HG03575 (cell line): ENCODE data around the gene FTL.

Source experiments
- ATAC-seq: cut with Tn5 transposase; IDR thresholded peaks from one replicate; pipeline ENCODE4 v1.9.1; 2021; ENCODE audit not compliant: unreplicated experiment, insufficient number of reproducible peaks, low FRiP score; ENCODE audit errors: extremely low read depth

The FTL gene

DNA sequence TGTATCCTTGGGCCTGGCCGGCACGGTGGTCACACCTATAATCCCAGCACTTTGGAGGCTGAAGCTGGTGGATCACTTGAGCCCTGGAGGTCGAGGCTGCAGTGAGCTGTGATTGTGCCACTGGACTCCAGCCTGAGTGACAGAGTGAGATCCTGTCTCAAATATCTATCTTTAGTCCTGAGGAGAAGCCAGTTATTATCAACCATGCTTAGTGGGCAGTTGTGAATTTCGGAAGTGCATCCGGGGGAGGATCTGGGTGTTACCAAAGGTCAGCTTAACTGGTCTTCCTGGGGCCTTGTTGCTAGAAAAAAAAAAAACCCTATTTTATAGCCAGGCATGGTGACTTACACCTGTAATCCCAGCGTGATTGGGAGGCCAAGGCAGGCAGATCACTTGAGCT lies 22.0 kb upstream of the FTL start:
- ATAC-seq, result no peak

GRCh38 chr19:48945415-48945814 lies 19.7 kb upstream of the FTL start:
- ATAC-seq, result no peak

DNA sequence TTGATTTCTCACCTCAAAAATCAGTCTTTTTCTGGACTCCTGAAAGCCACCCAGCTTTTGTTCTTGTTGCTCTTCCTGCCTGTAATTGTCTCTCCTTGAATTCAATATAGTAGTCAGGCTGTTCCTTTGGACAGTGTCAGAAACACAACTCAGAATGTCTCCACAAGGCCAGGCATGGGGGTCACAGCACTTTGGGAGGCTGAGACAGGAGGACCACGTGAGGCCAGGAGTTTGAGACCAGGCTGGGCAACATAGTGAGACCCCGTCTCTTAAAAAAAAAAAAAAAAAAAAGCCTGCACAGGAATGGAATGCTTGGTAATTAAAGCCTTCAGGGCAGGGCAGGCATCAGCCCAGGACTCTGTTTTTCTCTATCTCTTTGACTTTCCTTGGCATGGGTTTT lies 19.3 kb upstream of the FTL start:
- no peak for ATAC-seq

DNA sequence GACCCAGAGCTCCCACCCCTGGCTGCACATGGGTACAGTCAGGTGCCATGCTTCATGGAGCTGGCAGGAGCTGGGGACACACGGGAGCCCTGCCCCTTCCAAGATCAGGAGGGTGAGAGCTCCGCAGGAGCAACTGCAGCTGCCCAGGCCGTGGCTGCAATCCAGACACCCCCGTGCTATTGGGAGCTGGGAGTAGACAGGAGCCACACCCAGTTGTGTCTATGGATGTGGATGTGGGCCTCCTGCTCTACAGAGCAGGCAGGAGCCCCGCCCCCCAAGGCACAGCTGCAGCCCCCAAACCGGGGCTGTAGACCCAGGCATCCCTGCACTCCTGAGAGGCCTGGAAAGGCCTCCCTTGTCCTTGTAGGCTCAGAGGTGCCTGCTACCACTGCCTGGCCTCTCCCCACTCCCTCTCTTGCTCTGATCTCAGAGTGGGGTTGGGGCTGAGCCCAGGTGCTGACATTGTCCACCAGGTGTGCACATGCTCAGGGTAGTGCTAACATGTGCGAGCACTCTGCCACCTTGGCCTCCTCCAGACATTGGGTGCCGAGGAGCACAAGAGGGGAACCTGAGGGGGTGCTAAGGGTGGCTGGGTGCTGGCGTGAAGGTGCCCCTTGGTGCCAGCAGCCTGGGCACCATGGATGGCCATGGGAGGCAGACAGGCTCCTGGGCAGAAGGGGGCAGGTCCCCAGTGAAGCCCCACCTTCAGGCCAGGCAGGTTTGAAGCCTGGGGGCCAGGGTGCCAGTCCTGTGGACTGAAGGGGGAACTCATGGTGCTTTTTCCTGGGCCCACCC lies 18.4 kb upstream of the FTL start:
- no peak for ATAC-seq

DNA sequence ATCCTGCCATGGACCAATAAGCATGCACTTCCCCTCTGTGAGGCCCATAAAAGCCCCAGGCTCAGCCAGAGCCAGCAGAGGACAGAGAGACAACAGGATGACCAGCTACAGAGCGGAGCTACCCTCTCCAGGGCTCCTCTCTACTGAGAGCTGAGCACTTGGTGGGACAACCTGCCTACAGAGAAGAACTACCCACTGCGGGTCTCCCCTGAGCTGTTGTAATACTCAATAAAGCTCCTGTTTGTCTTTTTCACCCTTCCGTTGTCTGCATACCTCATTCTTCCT lies 17.9 kb upstream of the FTL start:
- ATAC-seq, result no peak

GRCh38 chr19:48950159-48950558 lies 14.9 kb upstream of the FTL start:
- ATAC-seq, result no peak

- ATAC-seq, result no peak
Observed at GRCh38 chr19:48950830-48951519, 14.1 kb upstream of the FTL start.

DNA sequence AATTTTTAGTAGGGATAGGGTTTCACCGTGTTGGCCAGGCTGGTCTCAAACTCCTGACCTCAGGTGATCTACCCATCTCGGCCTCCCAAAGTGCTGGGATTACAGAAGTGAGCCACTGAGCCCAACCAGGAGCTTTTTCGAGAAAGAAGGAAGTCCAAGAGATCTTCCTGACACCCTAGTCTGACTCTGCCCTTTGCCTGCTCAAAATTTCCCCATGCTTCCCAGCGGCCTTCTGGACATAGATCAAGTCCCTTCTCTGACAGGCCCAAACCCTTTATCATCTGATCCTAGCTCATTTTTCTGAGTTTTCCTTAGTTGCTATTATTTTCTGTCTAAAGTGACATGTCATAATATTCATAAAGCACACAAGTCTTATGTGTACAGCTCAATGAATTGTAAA lies 12.0 kb upstream of the FTL start:
- ATAC-seq, result no peak

DNA sequence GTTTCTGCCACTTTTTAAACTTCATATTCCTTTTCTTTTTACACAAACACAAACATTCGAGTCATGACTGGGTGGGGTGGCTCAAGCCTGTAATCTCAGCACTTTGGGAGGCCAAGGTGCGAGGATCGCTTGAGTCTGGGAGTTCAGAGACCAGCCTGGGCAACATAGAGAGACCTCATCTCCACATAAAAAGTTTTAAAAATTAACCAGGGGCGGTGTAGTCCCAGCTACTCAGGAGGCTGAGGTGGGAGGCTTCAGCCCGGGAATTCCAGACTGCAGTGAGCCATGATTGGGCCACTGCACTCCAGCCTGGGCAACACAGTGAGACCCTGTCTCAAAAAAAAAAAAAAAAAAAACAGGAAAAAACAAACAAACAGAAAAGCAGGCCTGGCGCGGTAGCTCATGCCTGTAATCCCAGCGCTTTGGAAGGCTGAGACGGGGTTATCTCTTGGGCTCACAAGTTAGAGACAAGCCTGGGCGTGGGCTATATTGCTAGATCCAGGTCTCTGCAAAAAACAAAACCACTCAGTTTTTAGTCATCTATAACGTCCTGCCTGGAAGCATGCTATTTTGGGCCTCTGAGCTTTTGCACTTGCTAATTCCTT lies 11.0 kb upstream of the FTL start:
- ATAC-seq, result no peak

DNA sequence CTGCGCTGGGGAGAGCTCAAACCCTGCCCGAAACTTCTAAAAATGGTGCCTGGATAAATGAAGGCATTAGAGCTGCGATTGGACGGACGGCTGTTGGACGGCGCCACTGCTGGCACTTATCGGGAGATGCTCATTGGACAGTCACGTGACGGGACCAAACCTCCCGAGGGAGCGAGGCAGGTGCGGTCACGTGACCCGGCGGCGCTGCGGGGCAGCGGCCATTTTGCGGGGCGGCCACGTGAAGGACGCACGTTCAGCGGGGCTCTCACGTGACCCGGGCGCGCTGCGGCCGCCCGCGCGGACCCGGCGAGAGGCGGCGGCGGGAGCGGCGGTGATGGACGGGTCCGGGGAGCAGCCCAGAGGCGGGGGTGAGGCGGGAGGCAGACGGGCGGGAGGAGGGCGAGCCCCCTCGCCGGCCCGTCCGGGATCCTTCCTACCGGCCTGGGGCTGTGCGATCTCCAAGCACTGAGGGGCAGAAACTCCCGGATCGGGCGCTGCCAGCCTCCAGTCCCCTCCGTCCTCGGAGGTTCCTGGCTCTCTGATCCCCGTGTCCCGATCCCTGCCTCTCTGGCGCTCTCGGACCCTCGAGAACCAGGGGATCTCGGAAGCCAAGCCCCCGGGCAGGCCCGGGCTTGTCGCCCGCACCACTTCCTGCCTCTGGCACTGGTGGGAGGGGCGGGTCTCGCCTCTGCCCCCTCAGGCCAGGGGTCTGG lies 10.4 kb upstream of the FTL start, which contains the start of gene BAX:
BAX (plus strand) TSS at position 281 of the 713 bp plus-strand sequence; CDS start at position 335, 54 bp downstream.
- no peak for ATAC-seq

- ATAC-seq, result no peak
Observed at GRCh38 chr19:48955308-48955958, 9.7 kb upstream of the FTL start.

DNA sequence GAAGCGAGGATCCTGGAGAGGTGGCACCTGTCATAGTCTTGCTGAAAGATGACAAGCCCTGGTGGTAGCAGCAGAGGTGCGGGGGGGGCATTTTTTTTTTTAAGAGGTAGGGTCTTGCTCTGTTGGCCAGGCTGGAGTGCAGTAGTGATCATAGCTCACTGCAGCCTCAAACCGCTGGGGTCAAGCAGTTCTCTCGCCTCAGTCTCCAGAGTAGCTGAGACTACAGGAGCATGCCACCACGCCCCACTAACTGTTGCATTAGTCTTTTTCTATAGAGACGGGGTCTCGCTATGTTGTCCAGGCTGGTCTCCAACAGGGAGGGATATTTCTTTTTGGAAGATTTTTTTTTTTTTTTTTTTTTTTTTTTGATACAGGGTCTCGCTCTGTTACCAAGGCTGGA lies 7.1 kb upstream of the FTL start:
- ATAC-seq, result no peak

DNA sequence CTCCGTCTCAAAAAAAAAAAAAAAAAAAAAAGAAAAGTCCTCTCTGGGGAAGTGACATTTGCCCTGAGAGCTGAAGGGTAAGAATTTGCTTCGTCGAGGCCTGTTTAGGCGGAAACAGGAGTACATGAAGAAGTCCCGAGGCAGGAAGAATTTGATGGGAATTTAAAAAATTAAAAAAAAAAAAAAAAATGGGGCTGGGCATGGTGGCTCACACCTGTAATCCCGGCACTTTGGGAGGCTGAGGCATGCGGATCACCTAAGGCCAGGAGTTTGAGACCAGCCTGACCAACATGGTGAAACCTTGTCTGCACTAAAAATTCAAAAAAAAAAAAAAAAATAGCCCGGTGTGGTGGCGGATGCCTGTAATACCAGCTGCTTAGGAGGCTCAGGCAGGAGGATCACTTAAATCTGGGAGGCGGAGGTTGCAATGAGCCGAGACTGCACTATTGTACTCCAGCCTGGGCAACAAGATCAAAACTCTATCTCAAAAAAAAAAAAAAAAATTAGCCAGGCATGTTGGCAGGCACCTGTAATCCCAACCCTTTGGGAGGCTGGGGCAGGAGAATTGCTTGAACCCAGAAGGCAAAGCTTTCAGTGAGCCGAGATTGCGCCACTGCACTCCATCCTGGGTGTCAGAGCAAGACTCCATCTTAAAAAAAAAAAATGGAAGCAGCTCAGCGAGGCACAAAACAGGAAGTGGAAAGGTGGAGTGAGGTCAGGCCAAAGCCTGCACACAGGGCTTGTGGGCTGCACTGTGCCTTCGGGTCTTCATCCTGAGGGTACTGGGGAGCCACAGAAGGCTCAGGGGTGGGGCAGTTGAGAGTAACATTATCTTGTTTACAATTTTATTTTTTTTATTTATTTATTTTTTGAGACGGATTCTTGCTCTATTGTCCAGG lies 5.5 kb upstream of the FTL start:
- ATAC-seq, result no peak

GRCh38 chr19:48961051-48961649 lies 4.0 kb upstream of the FTL start:
- no peak for ATAC-seq

DNA sequence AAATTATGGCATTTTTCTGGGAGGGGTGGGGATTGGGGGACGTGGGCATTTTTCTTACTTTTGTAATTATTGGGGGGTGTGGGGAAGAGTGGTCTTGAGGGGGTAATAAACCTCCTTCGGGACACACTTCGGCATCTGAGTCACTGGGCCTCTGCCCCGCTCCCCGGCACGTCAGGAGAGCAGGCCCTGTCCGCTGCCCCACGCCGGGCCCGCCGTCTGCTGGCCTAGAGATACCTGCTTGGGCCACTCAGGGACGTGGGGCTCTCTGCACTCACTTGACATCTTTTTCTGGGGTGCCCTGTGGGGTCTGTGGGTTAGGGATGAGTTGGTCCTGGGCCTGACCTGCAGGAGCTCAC lies 3.5 kb upstream of the FTL start:
- ATAC-seq, result no peak

DNA sequence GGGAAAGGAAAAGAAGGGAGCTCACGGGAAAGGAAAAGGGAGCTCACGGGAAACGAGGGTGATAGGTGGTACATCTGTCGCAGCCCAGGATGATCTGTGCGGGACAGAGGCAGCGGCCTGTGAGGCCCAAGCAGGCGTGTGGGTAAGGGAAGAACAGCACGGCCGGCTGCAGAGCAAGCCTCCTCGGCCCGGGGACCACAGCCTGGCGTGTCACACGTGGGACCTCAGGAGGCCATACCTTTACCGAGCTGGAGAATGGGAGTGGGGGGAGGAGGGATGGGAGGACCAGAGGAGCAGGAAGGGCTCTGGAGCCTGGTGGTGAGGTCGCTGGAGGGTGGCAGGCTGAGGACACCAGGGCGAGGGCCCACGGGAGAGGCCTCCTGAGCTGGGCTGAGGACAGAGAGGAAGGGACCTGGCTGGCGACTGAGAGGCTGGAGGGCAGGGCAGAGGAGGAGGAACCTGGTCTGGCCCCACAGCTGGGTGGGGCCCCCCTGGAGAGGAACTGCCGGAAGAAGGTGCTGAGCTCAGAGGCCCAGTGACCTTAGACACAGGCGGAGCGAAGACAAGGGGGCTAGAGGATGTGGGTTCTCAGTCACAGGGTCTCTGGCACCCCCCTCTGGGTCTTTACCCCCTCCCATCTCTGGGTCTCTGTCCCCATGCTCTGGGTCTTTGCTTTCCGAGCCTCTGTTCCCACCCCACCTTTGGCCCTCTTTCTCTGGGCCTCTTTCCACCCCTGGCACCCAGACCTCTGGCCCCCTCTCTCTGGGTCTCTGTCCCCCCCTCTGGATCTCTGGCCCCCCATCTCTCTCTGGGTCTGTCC lies 2.9 kb upstream of the FTL start:
- ATAC-seq, result no peak

GRCh38 chr19:48962849-48963165 lies 2.3 kb upstream of the FTL start:
- ATAC-seq, result no peak
